GM10248 (cell line): Measurements from ENCODE around the gene TM9SF4.

Source experiments
- CTCF ChIA-PET: fragments of 300-600 bp; sonication (Branson Sonifier 250); formaldehyde crosslinking; extraction: SDS; loops from one replicate; lab custom pipeline; 2021; ENCODE audit warnings: antibody characterized with exemption; lab: Yijun Ruan, JAX
- POLR2A ChIA-PET: fragments of 350-650 bp; sonication (Branson Sonifier 250); formaldehyde crosslinking; extraction: SDS; loops from one replicate; lab custom pipeline; 2020; ENCODE audit warnings: antibody characterized with exemption; lab: Yijun Ruan, JAX
- DNase-seq: peaks from one replicate; pipeline ENCODE4 v3.0.0; 2012; ENCODE audit errors: extremely low spot score
- CTCF ChIP-seq: IDR thresholded peaks from 2 replicates; pipeline ENCODE4 v1.5.1; 2012; ENCODE audit warnings: mild to moderate bottlenecking, low read depth; ENCODE audit errors: extremely low read depth, missing control alignments, control extremely low read depth

The TM9SF4 gene

DNA sequence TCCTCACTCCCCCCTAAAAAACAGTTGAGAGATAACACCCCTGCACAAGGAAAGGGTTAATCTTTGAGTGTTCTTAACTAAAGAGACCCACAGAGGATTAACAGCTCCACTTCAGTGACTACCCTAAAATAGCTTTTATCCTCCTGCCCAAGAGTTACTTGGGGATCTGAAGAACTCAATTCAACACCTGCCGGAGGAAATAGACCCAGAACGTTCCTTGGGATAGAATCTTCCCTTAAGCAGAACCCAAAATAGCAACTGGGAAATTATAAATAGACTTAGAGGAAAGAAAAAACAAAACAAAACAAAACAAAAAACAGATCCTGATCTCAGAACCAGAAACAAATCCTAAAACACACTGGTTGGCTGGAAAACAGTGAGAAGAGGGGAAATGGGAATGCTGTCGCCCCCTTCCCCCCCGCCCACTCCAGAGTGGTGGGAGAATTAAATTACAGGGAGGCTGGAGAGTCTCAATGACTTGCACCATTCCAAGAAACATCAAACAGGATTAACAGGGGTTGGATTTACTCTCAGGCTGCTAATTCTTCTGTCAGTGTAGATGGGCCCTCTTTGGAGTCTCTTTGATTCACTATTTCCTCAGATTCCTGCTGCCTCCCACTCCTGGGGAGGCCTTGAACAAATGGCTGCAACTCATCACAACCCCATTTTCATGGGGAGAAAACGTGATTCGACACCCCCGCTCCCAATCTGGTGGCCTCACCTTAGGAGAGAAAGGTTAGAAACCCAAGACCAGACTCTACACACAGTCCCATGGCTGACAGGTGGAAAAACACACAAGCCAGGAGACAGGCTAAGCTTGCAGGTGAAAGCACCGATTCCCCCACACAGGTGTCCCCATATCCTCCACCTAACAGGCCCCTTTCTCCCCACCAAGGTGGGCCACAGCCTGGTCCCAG, 96.6 kb downstream of the TM9SF4 start:
- CTCF ChIA-PET: interaction anchor here (1.1 to 1.5 kb wide), 4 partner anchors 10 to 353 kb away, joined by 3 to 5 read pairs (median 4); no protein-coding TSS in a partner anchor
- POLR2A ChIA-PET: no interaction called here
- no peak for TF ChIP-seq CTCF
- DNase-seq: no peak

- ChIA-PET CTCF (no interaction called here), POLR2A (interaction anchor here (0.6 kb wide), 1 partner anchor 78 kb away, joined by 7 read pairs; no protein-coding TSS in a partner anchor)
- DNase-seq: no peak
- TF ChIP-seq CTCF: no peak
Measured at GRCh38 chr20:32206760-32207625, 97.5 kb downstream of the TM9SF4 start.

DNA sequence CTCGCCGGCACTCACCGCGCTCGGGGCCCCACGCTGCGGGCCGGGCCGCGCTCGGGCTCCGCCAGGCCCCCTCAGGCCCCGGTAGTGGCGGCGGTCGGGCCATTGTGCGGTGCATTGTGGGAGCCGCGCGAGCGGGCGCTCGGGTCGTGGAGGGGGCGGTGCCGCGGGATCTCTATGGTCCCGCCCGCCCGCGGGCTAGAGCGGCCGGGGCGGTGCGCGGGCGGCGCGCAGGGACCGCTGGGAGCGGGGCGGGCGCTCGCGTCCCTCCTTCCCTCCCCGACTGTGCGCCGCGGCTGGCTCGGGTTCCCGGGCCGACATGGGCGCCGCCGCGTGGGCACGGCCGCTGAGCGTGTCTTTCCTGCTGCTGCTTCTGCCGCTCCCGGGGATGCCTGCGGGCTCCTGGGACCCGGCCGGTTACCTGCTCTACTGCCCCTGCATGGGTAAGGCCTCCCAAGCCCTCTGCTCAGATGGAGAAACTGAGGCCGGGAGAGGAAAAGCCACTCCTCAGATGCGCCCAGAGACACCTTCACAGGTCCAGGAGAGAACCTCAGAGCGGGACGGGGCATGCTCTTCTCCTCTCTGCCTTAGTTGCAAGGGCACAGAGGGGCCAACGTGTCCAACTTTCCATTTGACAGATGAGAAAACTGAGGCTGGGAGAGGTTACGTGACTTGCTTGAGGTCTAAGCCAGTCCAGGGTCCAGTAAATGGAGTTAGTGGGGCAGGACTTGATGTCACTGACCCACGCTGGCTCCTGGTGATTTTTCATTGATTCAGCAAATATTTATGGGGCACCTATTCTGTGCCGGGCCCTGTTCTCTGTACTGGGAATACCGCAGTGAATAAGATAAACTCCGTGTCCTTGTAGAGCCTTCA, 98.3 kb downstream of the TM9SF4 start, which contains the start of the genes PLAGL2 and POFUT1:
TSS of gene PLAGL2 (minus strand) at position 118 of the 873 bp plus-strand sequence. CDS start 5,565 bp downstream, outside the sequence.
TSS of gene POFUT1 (plus strand) at position 255 of the 873 bp plus-strand sequence. CDS start at position 317, 62 bp downstream.
- POLR2A ChIA-PET: no interaction called here
- DNase-seq: peak; percentile 99
- peak; percentile 24 for TF ChIP-seq CTCF
- CTCF ChIA-PET: no interaction called here

DNA sequence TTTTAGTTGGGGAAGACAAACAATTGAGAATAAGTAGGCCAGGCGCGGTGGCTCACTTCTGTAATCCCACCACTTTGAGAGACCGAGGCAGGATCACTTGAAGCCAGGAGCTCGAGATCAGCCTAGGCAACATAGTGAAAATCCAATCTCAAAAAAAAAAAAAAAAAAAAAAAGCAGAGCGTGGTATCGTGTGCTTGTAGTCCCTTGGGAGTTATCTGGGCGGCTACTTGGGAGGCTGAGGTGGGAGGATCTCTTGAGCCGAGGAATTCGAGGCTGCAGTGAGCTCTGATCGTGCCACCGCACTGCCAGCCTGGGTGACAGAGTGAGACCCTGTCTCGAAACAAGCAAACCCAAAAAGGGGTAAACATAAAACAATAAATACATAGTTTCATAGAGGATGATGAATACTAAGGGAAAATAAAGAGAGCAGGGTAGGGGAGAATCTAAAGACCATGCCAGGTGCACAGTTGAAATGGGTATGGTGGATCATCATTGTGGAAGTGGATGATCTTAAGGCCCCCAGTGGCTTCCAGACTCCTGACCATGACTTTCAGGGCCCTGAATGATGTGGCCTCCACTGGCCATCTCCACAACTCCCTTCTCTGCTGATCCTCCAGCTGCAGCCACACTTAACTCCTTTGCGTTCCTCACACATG, 99.1 kb downstream of the TM9SF4 start:
- CTCF ChIA-PET: no interaction called here
- DNase-seq: no peak
- POLR2A ChIA-PET: no interaction called here
- no peak for TF ChIP-seq CTCF

DNA sequence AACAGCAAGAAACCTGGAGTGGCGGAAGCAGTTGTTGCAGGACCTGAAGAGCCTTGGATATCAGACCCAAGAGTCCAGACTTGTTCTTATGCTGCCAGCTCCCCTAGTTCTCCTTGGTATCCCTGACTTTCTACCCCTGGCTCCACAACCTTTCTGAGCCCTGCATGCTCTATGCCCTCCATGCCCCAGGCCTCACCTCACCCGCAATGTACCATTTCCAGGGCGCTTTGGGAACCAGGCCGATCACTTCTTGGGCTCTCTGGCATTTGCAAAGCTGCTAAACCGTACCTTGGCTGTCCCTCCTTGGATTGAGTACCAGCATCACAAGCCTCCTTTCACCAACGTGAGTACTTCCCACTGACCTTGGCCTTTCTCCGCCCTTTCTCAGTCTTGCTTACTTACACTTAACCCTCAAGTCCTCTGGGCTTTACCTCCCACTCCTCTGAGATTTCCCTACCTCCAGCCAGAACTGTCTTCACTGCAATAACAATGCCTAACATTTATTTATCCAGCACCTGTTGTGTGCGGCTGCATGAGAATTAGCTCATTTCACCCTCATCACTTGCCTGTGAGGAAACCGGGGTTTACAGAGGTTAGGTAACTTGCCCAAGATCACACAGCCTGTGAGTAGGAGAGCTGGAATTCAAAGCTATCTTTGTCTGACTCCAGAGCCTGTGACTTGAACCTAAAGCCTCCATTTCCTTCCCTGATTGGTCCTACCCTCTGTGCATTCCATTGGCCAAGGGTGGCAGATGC, 100.5 kb downstream of the TM9SF4 start:
- ChIA-PET POLR2A (no interaction called here), CTCF (no interaction called here)
- TF ChIP-seq CTCF: no peak
- DNase-seq: no peak
